WTC11 (cell line): Measurements from ENCODE around the gene SLCO2A1. TPM values are rescaled to one million over a fixed set of nuclear protein-coding genes. Genes with fewer than 3 reads are reported as not detected.

Experiments
- ATAC-seq: fragments of 200-7000 bp; cut with Tn5 transposase; 2 replicates; pipeline ENCODE4 v1.10.0; 2021; ENCODE audit warnings: mild to moderate bottlenecking, moderate library complexity
- CTCF ChIA-PET: fragments of 300-600 bp; sonication (Branson Sonifier 250); formaldehyde crosslinking; loops from one replicate; lab custom pipeline; 2021; ENCODE audit warnings: antibody characterized with exemption; lab: Charles Lee
- POLR2A ChIA-PET: fragments of 350-600 bp; sonication (Branson Sonifier 250); formaldehyde crosslinking; loops from one replicate; lab custom pipeline; 2021; ENCODE audit warnings: antibody characterized with exemption; lab: Charles Lee
- DNase-seq: peaks from one replicate; pipeline ENCODE4 v3.0.0; 2021; ENCODE audit warnings: low spot score
- H3K27ac Mint-ChIP-seq: 2 replicates; pipeline ENCODE4 v1.8.0; 2021; ENCODE audit warnings: mixed read lengths
- H3K27me3 Mint-ChIP-seq: 2 replicates; pipeline ENCODE4 v1.8.0; 2021; ENCODE audit warnings: low read depth, mild to moderate bottlenecking, moderate library complexity, mixed read lengths
- H3K36me3 Mint-ChIP-seq: 2 replicates; pipeline ENCODE4 v1.8.0; 2021; ENCODE audit warnings: mixed read lengths
- H3K4me1 Mint-ChIP-seq: 2 replicates; pipeline ENCODE4 v1.8.0; 2022; ENCODE audit warnings: mixed read lengths
- H3K4me3 Mint-ChIP-seq: 2 replicates; pipeline ENCODE4 v1.8.0; 2021; ENCODE audit warnings: mild to moderate bottlenecking, moderate library complexity, mixed read lengths
- H3K9me3 Mint-ChIP-seq: 2 replicates; pipeline ENCODE4 v1.8.0; 2021; ENCODE audit warnings: mixed read lengths
- AR ChIP-seq: fragments of 250-450 bp; sonication (Bioruptor Pico); IDR thresholded peaks from 2 replicates; pipeline ENCODE4 v1.9.0; 2021; ENCODE audit warnings: mild to moderate bottlenecking
- E2F1 ChIP-seq: sonication (generic); formaldehyde crosslinking; IDR thresholded peaks from 2 replicates; pipeline ENCODE4 v1.8.0; 2022; ENCODE audit warnings: mild to moderate bottlenecking, missing genetic modification reagents
- ELF4 ChIP-seq: sonication (generic); formaldehyde crosslinking; IDR thresholded peaks from 2 replicates; pipeline ENCODE4 v1.8.1; 2022; ENCODE audit warnings: low read depth, mild to moderate bottlenecking, moderate library complexity, missing genetic modification reagents
- ESRRA ChIP-seq: sonication (generic); formaldehyde crosslinking; IDR thresholded peaks from 2 replicates; pipeline ENCODE4 v1.8.1; 2022; ENCODE audit warnings: mild to moderate bottlenecking, missing genetic modification reagents, borderline replicate concordance
- FOXK1 ChIP-seq: sonication (generic); formaldehyde crosslinking; IDR thresholded peaks from 2 replicates; pipeline ENCODE4 v1.8.0; 2022; ENCODE audit warnings: mild to moderate bottlenecking, moderate library complexity, missing genetic modification reagents
- FOXP4 ChIP-seq: sonication (generic); formaldehyde crosslinking; IDR thresholded peaks from 2 replicates; pipeline ENCODE4 v1.8.0; 2022; ENCODE audit warnings: mild to moderate bottlenecking, missing genetic modification reagents
- HMGA2 ChIP-seq: fragments of 250-450 bp; sonication (Bioruptor Pico); IDR thresholded peaks from 2 replicates; pipeline ENCODE4 v1.4.0; 2021; ENCODE audit warnings: mild to moderate bottlenecking, moderate library complexity
- IRF2 ChIP-seq: sonication (generic); formaldehyde crosslinking; IDR thresholded peaks from 2 replicates; pipeline ENCODE4 v1.8.0; 2022; ENCODE audit warnings: low read depth, missing genetic modification reagents, borderline replicate concordance
- JAZF1 ChIP-seq: fragments of 250-450 bp; sonication (Bioruptor Pico); IDR thresholded peaks from 2 replicates; pipeline ENCODE4 v1.9.0; 2021; ENCODE audit warnings: moderate library complexity, mild to moderate bottlenecking, inconsistent platforms
- MAX ChIP-seq: sonication (generic); formaldehyde crosslinking; IDR thresholded peaks from 2 replicates; pipeline ENCODE4 v1.8.0; 2022; ENCODE audit warnings: mild to moderate bottlenecking, missing genetic modification reagents
- PRRX2 ChIP-seq: fragments of 250-450 bp; sonication (Bioruptor Pico); IDR thresholded peaks from 2 replicates; pipeline ENCODE4 v1.8.0; 2021; ENCODE audit warnings: mild to moderate bottlenecking
- SMAD3 ChIP-seq: sonication (generic); formaldehyde crosslinking; IDR thresholded peaks from 2 replicates; pipeline ENCODE4 v1.8.0; 2022; ENCODE audit warnings: missing genetic modification reagents, mild to moderate bottlenecking, borderline replicate concordance
- SOX15 ChIP-seq: fragments of 250-450 bp; sonication (Bioruptor Pico); IDR thresholded peaks from 2 replicates; pipeline ENCODE4 v1.9.0; 2021; ENCODE audit warnings: mild to moderate bottlenecking
- STAT6 ChIP-seq: sonication (generic); formaldehyde crosslinking; conservative IDR thresholded peaks from 2 replicates; pipeline ENCODE4 v1.8.1; 2023; ENCODE audit warnings: mild to moderate bottlenecking, low read depth, missing genetic modification reagents, moderate library complexity
- TP53 ChIP-seq: sonication (generic); formaldehyde crosslinking; IDR thresholded peaks from 2 replicates; pipeline ENCODE4 v1.8.1; 2023; ENCODE audit warnings: mild to moderate bottlenecking, missing genetic modification reagents
- ZNF263 ChIP-seq: sonication (generic); formaldehyde crosslinking; IDR thresholded peaks from 2 replicates; pipeline ENCODE4 v1.8.1; 2022; ENCODE audit warnings: low read depth, mild to moderate bottlenecking, moderate library complexity, missing genetic modification reagents
- ZNF317 ChIP-seq: sonication (generic); formaldehyde crosslinking; IDR thresholded peaks from 2 replicates; pipeline ENCODE4 v1.8.1; 2023; ENCODE audit warnings: low read depth, mild to moderate bottlenecking, moderate library complexity, missing genetic modification reagents, borderline replicate concordance
- ZNF425 ChIP-seq: fragments of 250-450 bp; sonication (Bioruptor Pico); conservative IDR thresholded peaks from 2 replicates; pipeline ENCODE4 v1.9.0; 2021; ENCODE audit warnings: mild to moderate bottlenecking
- ZNF671 ChIP-seq: fragments of 250-450 bp; sonication (Bioruptor Pico); IDR thresholded peaks from 2 replicates; pipeline ENCODE4 v1.8.0; 2021; ENCODE audit warnings: mild to moderate bottlenecking
- total RNA-seq: library from RNA; stranded (reverse); gene quantifications from 3 replicates; pipeline ENCODE4 v1.2.3, GENCODE V29; 2021

Gene SLCO2A1
- total RNA-seq, 1 experiment from 2014 or later, result 3.3 TPM

- Mint-ChIP-seq H3K4me1 (peaks cover 18% of the 10 kb centered on the region), H3K4me3 (no peak overlapping the region), H3K36me3 (peaks cover 5% of the 10 kb centered on the region), H3K9me3 (peaks cover 30% of the 10 kb centered on the region), H3K27me3 (no peaks in the 10 kb centered on the region; the same call in 1 of the 2 replicates), H3K27ac (no peak overlapping the region)
- DNase-seq (no peak), ATAC-seq (no peak)
- POLR2A ChIA-PET, result no interaction called here
- CTCF ChIA-PET, result no interaction called here
- TF ChIP-seq HMGA2 (no peak), SMAD3 (CRISPR knock-in tag) (no peak), STAT6 (no peak), TP53 (no peak), MAX (CRISPR knock-in tag) (no peak), FOXK1 (no peak), ESRRA (CRISPR knock-in tag) (no peak), ZNF671 (CRISPR knock-in tag) (no peak), FOXP4 (no peak), PRRX2 (CRISPR knock-in tag) (no peak), ZNF317 (CRISPR knock-in tag) (no peak), ZNF263 (CRISPR knock-in tag) (no peak), ZNF425 (CRISPR knock-in tag) (no peak), IRF2 (no peak), ELF4 (CRISPR knock-in tag) (no peak)
These were observed 57.6 kb downstream of the SLCO2A1 start for GRCh38 chr3:133972156-133972555.

- POLR2A ChIA-PET, result no interaction called here
- Mint-ChIP-seq H3K4me1 (peaks cover 23% of the 10 kb centered on the region), H3K27ac (no peak overlapping the region), H3K4me3 (no peak overlapping the region), H3K36me3 (peaks cover 5% of the 10 kb centered on the region), H3K9me3 (peaks cover 30% of the 10 kb centered on the region), H3K27me3 (no peaks in the 10 kb centered on the region)
- TF ChIP-seq JAZF1 (no peak), SOX15 (CRISPR knock-in tag) (no peak), AR (no peak), E2F1 (CRISPR knock-in tag) (no peak)
- CTCF ChIA-PET, result no interaction called here
- ATAC-seq, result no peak
- DNase-seq, result no peak
These were observed 58.8 kb downstream of the SLCO2A1 start for GRCh38 chr3:133970916-133971315.
